SH-SY5Y (cell line): ENCODE measurements around the gene NEDD4L.

Experiments used
- GATA2 ChIP-seq: IDR thresholded peaks from 2 replicates; pipeline ENCODE4 v1.6.1; 2011; ENCODE audit warnings: mild to moderate bottlenecking, low read depth, low read length
- GATA3 ChIP-seq: IDR thresholded peaks from 2 replicates; pipeline ENCODE4 v1.6.1; 2011; ENCODE audit warnings: low read depth, mild to moderate bottlenecking, low read length, moderate library complexity

DNA sequence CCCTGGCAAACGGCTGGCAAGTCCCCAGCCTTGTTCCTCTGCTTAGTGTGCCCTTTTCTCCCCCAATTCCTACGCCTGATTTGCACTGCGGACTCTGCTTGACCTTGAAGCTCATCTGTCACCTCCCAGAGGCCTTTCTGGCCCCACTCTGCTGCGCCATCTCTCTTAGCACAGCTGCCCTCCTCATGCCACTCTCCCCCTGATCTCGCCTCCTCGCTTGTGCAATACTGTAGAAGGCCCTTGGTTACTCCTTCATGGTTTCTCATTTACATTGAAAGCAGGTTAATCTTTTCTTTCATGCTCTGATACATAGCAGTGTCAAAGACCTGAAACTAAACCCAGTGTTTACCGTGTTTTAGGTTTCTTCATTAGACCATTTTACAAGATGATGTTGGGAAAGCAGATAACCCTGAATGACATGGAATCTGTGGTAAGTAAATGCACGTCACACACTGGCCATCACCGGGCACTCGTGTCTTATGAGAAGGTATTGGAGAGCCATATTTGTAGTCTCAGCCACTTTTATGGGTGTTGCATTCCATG lies 326.1 kb downstream of the NEDD4L start:
- TF ChIP-seq GATA3, result no peak
- TF ChIP-seq GATA2, result no peak
